K562 (cell line): ENCODE measurements around the gene CCDC194. TPM values are rescaled to one million over a fixed set of nuclear protein-coding genes. Genes with fewer than 3 reads are reported as not detected.
A peak's percentile ranks its signal among the peaks of the same experiment; 100 is the strongest.

Experiments used
- CBX5 ChIP-seq: IDR thresholded peaks from 2 replicates; pipeline ENCODE4 v1.6.1; 2014; ENCODE audit warnings: low read depth, borderline replicate concordance
- CHD4 ChIP-seq: fragments of 200-600 bp; sonication (generic); IDR thresholded peaks from 3 replicates; pipeline ENCODE4 v1.6.1; 2012; ENCODE audit warnings: low read depth, mild to moderate bottlenecking, mixed read lengths, low read length, inconsistent platforms; ENCODE audit not compliant: insufficient read depth, insufficient replicate concordance, poor library complexity, severe bottlenecking
- EHMT2 ChIP-seq: fragments of 450-650 bp; IDR thresholded peaks from 2 replicates; pipeline ENCODE4 v1.6.1; 2018; ENCODE audit warnings: antibody characterized with exemption
- HBP1 ChIP-seq: fragments of 450-650 bp; formaldehyde crosslinking; IDR thresholded peaks from 2 replicates; pipeline ENCODE4 v1.4.0; 2022; ENCODE audit warnings: missing genetic modification characterization
- HCFC1 ChIP-seq: IDR thresholded peaks from 2 replicates; pipeline ENCODE4 v1.6.1; 2012; ENCODE audit warnings: low read depth, low read length, improper control_type of control experiment
- HNRNPL ChIP-seq: fragments of 200-400 bp; formaldehyde crosslinking; IDR thresholded peaks from 2 replicates; pipeline ENCODE4 v1.6.1; 2017; ENCODE audit warnings: low read depth, mild to moderate bottlenecking, low read length
- JUND ChIP-seq, 2 experiments: IDR thresholded peaks; 2 replicates in 1 of 2; 3 replicates in 1 of 2; pipeline ENCODE4 v1.6.1; 2011; ENCODE audit warnings: borderline replicate concordance in 2 of 2, low read depth in 2 of 2, low read length in 2 of 2, improper control_type of control experiment in 1 of 2, missing biosample characterization in 1 of 2, missing genetic modification characterization in 1 of 2, missing genetic modification reagents in 1 of 2
- KLF16 ChIP-seq: IDR thresholded peaks from 2 replicates; pipeline ENCODE4 v1.6.1; 2016; ENCODE audit warnings: antibody characterized with exemption
- MAX ChIP-seq: sonication (generic); formaldehyde crosslinking; IDR thresholded peaks from 2 replicates; pipeline ENCODE4 v1.9.0; 2022; ENCODE audit warnings: mild to moderate bottlenecking, missing genetic modification reagents
- NONO ChIP-seq, 2 experiments: fragments of 200-400 bp in 1 of 2; fragments of 450-650 bp in 1 of 2; formaldehyde crosslinking in 1 of 2; IDR thresholded peaks; 2 replicates each; pipeline ENCODE4 v1.6.1; 2017; ENCODE audit warnings: low read depth in 2 of 2, mild to moderate bottlenecking in 2 of 2, moderate library complexity in 2 of 2, low read length in 1 of 2
- NR1H2 ChIP-seq: sonication (generic); formaldehyde crosslinking; IDR thresholded peaks from 2 replicates; pipeline ENCODE4 v1.4.0; 2020; ENCODE audit warnings: mild to moderate bottlenecking, missing genetic modification reagents
- RFX7 ChIP-seq: fragments of 250-450 bp; sonication (Bioruptor Pico); IDR thresholded peaks from 2 replicates; pipeline ENCODE4 v1.5.1; 2021; ENCODE audit warnings: mild to moderate bottlenecking
- SREBF1 ChIP-seq: fragments of 150-350 bp; IDR thresholded peaks from 2 replicates; pipeline ENCODE4 v1.6.1; 2014; ENCODE audit warnings: antibody characterized with exemption, low read depth, low read length, borderline replicate concordance
- TARDBP ChIP-seq: fragments of 450-650 bp; IDR thresholded peaks from 2 replicates; pipeline ENCODE4 v1.6.1; 2016
- THAP7 ChIP-seq: fragments of 250-450 bp; sonication (Bioruptor Pico); IDR thresholded peaks from 2 replicates; pipeline ENCODE4 v1.5.0; 2021
- ZC3H8 ChIP-seq: fragments of 450-650 bp; IDR thresholded peaks from 2 replicates; pipeline ENCODE4 v1.6.1; 2017
- ZNF24 ChIP-seq: fragments of 450-650 bp; IDR thresholded peaks from 2 replicates; pipeline ENCODE4 v1.6.1; 2016
- ZNF324 ChIP-seq: fragments of 250-450 bp; sonication (Bioruptor Pico); IDR thresholded peaks from 2 replicates; pipeline ENCODE4 v1.4.0; 2020; ENCODE audit warnings: mild to moderate bottlenecking
- ZNF445 ChIP-seq: fragments of 250-450 bp; sonication (Bioruptor Pico); IDR thresholded peaks from 2 replicates; pipeline ENCODE4 v1.4.0; 2020; ENCODE audit warnings: low read depth, mild to moderate bottlenecking, moderate library complexity
- polyA plus RNA-seq, 8 experiments: library from polyadenylated mRNA; depleted of rRNA in 4 of 8; stranded (reverse) in 5 of 8; unstranded in 3 of 8; fragments of >200 nt; fragmentation: Nextera tagmentation in 2 of 8; fragmentation: Illumina TruSeq in 1 of 8; extraction: Ambion mirVana in 2 of 8; extraction: Trizol in 1 of 8; gene quantifications; 2 replicates each; pipeline versions ENCODE4 v1.2.1 to v1.2.3, GENCODE V29; 2011 to 2014; ENCODE audit warnings: inconsistent platforms in 1 of 8, missing spikeins in 1 of 8
- total RNA-seq, 7 experiments: library from RNA; depleted of rRNA in 6 of 7; stranded (reverse); fragments of >200 nt in 6 of 7; fragmentation: Illumina TruSeq in 2 of 7; extraction: Trizol in 2 of 7; gene quantifications; 2 replicates each; pipeline versions ENCODE4 v1.2.1 to v1.2.3, GENCODE V29; 2011 to 2021; ENCODE audit warnings: low replicate concordance in 1 of 7
- TF ChIP-seq, protein P1 (sequence below): fragments of 150-350 bp; conservative IDR thresholded peaks from 2 replicates; pipeline ENCODE4 v1.6.1; 2014; ENCODE audit warnings: low read length
- TF ChIP-seq, protein P2 (sequence below): IDR thresholded peaks from 3 replicates; pipeline ENCODE4 v1.6.1; 2011; ENCODE audit warnings: borderline replicate concordance, mild to moderate bottlenecking, moderate library complexity; ENCODE audit not compliant: insufficient read length; ENCODE audit errors: extremely low read depth

Gene CCDC194
- total and polyA plus RNA-seq, 9 of the 15 experiments (the other 6 are each of a cell fraction or from before 2014, with no cell fraction given) = 0.13 to 1.3 (median 0.39) TPM; not detected in 3

- TF ChIP-seq MAX (CRISPR knock-in tag) (peak; percentile 79), ZC3H8 (no peak), JUND (IDR thresholded peaks at IDR 0.05; ENCODE audit: borderline replicate concordance, low read depth, low read length) (peak; percentile 65), JUND (tag; IDR thresholded peaks at IDR 0.05; ENCODE audit: borderline replicate concordance, low read depth, low read length) (peak; percentile 73; the same call in 2 of the 3 replicates), EHMT2 (no peak), HNRNPL (no peak), THAP7 (CRISPR knock-in tag) (no peak), HBP1 (CRISPR knock-in tag) (no peak), KLF16 (no peak), HCFC1 (no peak), SREBF1 (no peak), ZNF445 (CRISPR knock-in tag) (no peak), CBX5 (no peak), CHD4 (no peak), NR1H2 (no peak), ZNF24 (no peak), NONO (IDR thresholded peaks at IDR 0.05; ENCODE audit: low read depth in 2 of 2, low read length in 1 of 2) (no peak), RFX7 (no peak), TARDBP (peak; percentile 100), ZNF324 (CRISPR knock-in tag) (no peak)
- TF ChIP-seq, protein P1, sequence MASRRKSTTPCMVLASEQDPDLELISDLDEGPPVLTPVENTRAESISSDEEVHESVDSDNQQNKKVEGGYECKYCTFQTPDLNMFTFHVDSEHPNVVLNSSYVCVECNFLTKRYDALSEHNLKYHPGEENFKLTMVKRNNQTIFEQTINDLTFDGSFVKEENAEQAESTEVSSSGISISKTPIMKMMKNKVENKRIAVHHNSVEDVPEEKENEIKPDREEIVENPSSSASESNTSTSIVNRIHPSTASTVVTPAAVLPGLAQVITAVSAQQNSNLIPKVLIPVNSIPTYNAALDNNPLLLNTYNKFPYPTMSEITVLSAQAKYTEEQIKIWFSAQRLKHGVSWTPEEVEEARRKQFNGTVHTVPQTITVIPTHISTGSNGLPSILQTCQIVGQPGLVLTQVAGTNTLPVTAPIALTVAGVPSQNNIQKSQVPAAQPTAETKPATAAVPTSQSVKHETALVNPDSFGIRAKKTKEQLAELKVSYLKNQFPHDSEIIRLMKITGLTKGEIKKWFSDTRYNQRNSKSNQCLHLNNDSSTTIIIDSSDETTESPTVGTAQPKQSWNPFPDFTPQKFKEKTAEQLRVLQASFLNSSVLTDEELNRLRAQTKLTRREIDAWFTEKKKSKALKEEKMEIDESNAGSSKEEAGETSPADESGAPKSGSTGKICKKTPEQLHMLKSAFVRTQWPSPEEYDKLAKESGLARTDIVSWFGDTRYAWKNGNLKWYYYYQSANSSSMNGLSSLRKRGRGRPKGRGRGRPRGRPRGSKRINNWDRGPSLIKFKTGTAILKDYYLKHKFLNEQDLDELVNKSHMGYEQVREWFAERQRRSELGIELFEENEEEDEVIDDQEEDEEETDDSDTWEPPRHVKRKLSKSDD = peak; percentile 96; the same call in 1 of the 2 replicates
- TF ChIP-seq, protein P2, sequence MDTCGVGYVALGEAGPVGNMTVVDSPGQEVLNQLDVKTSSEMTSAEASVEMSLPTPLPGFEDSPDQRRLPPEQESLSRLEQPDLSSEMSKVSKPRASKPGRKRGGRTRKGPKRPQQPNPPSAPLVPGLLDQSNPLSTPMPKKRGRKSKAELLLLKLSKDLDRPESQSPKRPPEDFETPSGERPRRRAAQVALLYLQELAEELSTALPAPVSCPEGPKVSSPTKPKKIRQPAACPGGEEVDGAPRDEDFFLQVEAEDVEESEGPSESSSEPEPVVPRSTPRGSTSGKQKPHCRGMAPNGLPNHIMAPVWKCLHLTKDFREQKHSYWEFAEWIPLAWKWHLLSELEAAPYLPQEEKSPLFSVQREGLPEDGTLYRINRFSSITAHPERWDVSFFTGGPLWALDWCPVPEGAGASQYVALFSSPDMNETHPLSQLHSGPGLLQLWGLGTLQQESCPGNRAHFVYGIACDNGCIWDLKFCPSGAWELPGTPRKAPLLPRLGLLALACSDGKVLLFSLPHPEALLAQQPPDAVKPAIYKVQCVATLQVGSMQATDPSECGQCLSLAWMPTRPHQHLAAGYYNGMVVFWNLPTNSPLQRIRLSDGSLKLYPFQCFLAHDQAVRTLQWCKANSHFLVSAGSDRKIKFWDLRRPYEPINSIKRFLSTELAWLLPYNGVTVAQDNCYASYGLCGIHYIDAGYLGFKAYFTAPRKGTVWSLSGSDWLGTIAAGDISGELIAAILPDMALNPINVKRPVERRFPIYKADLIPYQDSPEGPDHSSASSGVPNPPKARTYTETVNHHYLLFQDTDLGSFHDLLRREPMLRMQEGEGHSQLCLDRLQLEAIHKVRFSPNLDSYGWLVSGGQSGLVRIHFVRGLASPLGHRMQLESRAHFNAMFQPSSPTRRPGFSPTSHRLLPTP = no peak
These were observed 42.1 kb downstream of the CCDC194 start (continued) for GRCh38 chr19:17351815-17352435.
